Measurements from ENCODE around the gene MAP3K7.

Gene MAP3K7

DNA sequence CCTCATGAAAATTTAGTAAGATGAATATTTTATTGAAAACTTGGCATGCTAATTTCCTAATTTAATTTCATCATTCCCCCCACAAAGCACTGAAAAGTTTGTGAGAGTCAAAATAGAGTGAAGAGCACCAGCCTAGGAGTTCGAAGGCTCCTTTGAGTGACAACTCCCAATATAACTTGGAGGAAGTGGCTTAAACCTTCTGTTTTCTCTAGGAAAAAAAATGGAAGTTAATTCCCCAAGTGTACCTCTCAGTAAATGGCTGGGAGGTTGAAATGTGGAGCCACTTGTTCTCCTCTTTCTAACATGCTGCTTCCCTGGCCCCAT lies 107.3 kb downstream of the MAP3K7 start:
- no peak for DNase-seq

DNA sequence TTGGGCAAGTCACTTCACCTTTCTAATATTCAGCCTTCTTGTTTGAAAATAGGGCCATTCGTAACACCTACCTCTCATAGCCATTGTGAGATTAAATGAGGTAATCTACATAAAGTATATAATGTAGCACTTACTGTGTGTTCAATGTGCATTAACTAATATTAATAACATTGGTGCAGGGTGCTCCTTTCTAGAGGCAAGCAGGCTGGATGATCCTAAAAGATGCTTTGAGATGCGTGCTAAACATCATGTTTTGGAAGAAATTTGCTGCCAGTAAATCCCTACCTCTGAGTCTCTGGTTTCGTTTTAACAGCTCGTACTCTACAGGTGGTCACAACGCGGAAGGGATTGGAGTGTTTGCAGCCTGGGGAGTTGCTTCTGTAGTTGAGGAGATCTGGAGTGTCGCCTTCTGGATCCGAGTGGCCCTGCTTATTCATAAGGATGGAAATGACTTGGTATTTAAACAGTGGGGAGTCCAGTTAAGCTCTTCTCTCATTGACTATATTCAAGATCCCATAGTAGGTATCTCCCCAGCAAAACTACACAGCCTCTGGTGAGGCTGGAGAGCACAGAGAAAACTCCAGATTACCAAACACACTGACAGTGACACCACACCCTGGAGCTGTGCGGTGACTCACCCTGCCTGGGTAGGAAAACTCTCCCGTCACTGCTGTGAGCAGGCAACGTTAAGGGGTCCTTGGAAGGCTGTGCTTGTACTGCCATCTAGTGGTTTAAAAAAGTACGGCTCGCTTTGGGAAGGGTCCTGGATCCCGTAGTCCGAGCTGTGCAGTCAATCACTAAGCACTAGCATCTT lies 107.9 kb downstream of the MAP3K7 start:
- DNase-seq = peak; percentile 86 to 88

GRCh38 chr6:90478278-90478677 lies 108.6 kb downstream of the MAP3K7 start:
- DNase-seq = no peak

- DNase-seq = no peak
These were observed 109.5 kb downstream of the MAP3K7 start for GRCh38 chr6:90477366-90477765.

- peak in 1 of 2 experiments; percentile 53 for DNase-seq
These were observed 114.2 kb downstream of the MAP3K7 start for GRCh38 chr6:90472716-90473115.

GRCh38 chr6:90471263-90471662 lies 115.6 kb downstream of the MAP3K7 start:
- peak in 1 of 2 experiments; percentile 13 for DNase-seq

GRCh38 chr6:90469906-90470305 lies 117.0 kb downstream of the MAP3K7 start:
- DNase-seq = no peak

- no peak for DNase-seq
These were observed 118.0 kb downstream of the MAP3K7 start for GRCh38 chr6:90468859-90469258.

DNA sequence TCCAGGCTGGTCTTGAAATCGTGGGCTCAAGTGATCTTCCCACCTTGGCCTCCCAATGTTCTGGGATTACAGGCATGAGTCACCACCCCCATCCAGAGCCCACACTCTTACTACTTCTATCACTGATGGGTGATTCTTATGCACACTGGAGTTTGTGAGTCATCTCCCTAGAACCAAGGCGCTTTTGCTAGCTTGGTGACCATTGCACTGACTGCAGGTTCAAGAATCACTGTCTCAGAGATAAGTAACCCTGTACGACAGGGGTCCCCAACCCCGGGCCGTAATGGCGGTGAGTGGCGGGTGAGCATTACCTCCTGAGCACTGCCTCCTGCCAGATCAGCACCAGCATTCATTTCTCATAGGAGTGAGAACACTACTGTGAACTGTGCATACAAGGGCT lies 118.8 kb downstream of the MAP3K7 start:
- peak; percentile 68 to 71 for DNase-seq

DNA sequence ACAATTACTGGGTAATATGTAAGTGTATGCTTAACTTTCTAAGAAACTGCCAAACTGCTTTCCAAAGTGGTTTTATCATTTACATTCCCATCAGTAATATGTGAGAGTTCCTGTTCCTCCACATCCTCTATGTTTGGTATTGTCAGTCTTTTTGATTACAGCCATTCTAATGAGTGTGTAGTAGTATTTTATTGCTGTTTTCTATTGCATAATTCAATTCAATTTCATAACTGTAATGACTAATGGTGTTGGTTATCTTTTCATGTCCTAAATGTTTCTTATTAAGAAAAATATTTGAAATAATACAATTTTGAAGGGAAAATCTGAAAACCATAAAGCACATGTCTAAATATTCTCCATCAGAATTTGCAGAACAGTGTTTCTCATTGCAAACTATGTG lies 119.3 kb downstream of the MAP3K7 start:
- DNase-seq = no peak

DNA sequence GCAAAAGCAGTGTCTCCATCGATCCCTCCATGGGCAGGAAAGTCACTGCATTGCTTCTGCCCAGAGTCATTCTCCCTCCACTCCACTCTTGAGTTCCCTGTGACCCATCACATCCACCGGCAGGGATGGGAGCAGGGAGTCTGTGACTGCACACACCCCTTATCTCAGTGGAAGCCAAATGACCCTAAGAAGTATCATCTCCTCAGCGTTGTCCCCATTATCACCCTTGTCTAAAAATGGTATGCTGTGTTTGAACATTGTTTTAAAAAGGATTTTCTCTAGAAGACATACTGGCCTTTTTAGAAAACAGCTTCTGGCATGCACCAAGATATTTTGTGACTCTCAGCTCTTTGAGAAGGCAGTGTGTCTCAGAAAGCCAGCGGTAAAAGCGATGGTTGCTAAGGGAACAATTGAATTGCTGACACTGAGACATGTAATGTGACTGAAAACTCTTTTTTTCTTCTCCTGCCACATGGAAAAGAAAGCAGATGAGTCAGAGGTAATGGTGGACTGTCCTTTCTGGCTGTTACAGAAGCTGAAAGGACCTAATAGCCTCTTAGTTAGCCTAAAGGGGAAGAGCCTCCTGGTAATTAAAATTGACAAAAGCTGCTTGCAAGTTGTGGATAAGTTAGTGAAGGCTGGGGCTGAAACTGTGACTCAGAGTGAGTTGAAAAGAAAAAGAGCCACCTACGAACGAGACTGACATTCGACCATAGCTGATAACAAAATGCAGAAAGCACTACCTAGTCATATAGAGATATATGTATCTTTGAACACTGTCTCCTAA lies 120.5 kb downstream of the MAP3K7 start:
- DNase-seq = no peak

GRCh38 chr6:90465686-90466085 lies 121.2 kb downstream of the MAP3K7 start:
- DNase-seq = no peak

- no peak for DNase-seq
These were observed 122.4 kb downstream of the MAP3K7 start for GRCh38 chr6:90464507-90464906.

- no peak for DNase-seq
These were observed 123.0 kb downstream of the MAP3K7 start for GRCh38 chr6:90463874-90464273.

All from activated T-cell treated with anti-CD3 and anti-CD28 coated beads, Interleukin-2, amount 50 U/mL, for 48 hours (primary cell).